ENCODE measurements around the gene KRTAP3-3.
"Not testable (repeated sequence)": the region's sequence is repeated elsewhere in the genome, so short reads cannot be mapped to it uniquely, and the experiment has no call there.

Gene KRTAP3-3

DNA sequence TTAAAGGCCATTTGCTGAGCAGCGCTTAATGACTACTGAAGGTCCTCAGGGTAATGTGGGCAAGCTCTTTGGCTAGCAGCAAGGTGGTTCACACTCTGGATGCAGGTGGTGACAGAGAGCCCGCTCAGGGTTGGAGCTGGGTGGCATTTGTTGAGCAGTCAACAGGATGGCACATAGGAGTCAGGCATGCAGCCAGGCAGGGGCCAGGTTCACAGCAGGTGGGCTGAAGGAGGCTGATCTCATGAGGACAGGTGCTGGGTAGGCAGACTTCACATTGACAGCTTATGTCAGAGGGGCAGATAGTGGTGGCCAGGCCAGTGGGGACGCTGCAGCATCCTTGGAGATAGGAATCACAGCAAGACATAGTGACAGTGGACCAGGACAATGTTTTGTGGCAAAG is 10.4 kb upstream of the KRTAP3-3 start:
- DNase-seq (ENCODE audit: low read depth in 3 of 3), result no peak

DNA sequence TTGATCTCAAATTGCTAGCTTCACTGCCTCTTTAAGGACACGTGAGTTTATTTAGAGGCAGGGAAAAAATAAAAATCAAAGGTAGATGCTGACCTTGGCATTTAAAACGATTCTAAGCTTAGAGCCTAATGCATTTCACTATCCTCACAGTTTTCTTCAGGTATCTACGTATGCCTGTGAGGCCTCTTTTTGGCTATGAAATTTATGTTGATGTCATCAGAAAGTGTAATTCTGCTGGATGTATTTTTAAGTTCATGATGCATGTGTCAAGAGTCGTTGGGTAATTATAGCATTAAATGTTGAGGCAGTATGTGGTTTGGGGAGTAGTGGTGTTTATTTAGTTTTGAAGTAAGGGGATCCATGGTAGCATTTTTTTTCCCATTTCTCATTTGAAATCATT is 10.0 kb upstream of the KRTAP3-3 start:
- DNase-seq (ENCODE audit: low read depth in 3 of 3), result no peak

DNA sequence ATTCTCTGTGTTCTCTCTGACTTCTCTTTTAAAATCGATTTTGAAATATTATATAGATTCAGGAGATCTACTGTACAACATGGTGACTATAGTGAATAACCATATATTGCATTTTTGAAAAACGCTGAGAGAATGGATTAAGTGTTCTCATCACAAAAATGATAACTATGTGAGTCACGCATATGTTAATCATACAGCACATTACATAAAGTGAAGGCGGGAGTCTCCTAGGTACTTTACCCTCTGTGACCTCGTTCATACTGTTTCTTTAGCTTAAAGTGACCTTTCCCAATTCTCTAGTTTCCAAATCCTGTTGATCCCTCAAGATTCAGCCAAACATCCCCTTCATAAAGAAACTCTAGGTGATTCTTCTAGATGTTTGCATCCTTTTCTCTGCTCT is 8.8 kb upstream of the KRTAP3-3 start:
- DNase-seq (ENCODE audit: low read depth in 3 of 3), result no peak

GRCh38 chr17:41001795-41002194 is 7.8 kb upstream of the KRTAP3-3 start:
- DNase-seq (ENCODE audit: low read depth in 3 of 3), result no peak

DNA sequence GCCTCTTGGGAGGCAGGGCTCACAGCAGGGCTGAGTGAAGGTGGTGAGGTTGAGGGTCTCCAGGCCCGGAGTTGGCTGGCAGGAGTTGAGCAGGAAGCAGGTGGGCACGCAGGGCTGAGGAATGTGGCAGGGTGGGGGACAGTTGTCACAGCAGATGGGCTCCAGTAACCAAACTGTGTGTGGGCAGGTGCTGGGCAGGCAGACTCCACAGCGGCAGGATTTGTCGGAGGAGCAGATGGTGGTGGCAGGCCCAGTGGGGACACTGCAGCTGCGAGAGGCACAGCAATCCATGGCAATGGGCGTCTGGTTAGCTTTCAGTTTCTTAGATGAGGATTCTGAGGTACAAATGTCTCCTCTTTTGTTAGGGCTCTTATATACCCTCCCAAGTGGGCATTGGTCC is 5.6 kb upstream of the KRTAP3-3 start, which contains the start of gene KRTAP3-2:
Gene KRTAP3-2, minus strand, starts transcription at position 344 of the 400 bp plus-strand sequence. Its CDS starts 53 bp downstream, at position 291.
- not testable (repeated sequence) for DNase-seq (ENCODE audit: low read depth in 3 of 3)

DNA sequence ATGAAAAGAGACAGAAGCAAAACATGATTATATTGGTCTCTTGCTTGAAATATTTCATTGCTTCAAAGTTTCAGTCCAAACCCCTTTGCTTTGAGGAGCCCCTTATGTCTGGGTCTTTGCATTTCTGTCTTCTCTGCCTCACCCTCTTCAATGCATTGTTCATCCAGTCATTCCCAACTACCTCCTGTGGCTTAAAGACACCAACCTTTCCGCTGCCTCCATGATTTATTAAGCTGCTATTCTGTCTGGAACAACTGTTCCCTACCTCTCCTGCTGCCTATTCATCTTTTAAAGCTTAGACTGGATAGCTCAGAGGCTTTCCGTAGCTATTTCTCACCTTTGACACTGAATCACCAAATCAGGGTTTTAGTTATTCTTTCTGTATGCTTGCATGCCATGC is 3.4 kb upstream of the KRTAP3-3 start:
- DNase-seq (ENCODE audit: low read depth in 3 of 3), result no peak

DNA sequence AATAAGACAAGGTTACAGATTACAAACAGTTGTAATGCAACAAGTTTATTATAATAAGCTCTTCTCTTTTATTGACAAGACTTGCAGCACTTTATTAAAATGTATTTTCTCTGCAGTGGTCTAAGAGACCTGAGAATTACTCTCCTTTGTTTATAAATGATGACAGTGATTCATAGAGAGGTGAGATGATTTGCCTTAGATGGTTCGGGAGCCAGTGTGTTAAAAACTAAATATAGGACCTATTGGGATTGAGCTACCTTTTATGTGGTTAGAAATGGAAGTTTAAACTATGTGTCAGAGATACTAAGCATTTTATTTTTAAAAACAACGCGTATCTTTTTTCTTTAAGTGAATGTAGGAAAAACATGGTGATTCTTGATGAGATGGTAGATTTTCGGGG is 2.9 kb upstream of the KRTAP3-3 start:
- no peak for DNase-seq (ENCODE audit: low read depth in 3 of 3)

- DNase-seq (ENCODE audit: low read depth in 3 of 3), result no peak
Measured at GRCh38 chr17:40995116-40995515, 1.2 kb upstream of the KRTAP3-3 start.

- no peak for DNase-seq (ENCODE audit: low read depth in 3 of 3)
Measured at GRCh38 chr17:40993084-40993483, 880 bp downstream of the KRTAP3-3 start.

DNA sequence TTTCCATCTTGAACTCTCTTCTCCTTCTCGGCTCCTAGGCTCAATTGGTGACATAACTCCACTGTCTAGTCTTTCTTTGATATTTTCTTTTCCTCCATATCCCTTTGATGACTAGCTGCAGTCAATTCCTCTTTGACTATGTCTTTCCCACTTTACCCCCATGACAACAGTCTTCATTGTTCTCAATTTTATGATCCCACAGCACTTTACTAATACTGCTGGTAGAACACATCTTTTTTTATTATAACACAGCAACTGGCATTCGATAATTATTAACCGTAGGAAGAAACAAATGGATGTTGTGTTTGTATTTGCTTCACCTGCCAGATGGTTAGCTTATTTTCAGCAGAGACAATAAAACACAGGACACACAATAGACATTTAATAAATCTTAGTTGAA is 1.3 kb downstream of the KRTAP3-3 start:
- no peak for DNase-seq (ENCODE audit: low read depth in 3 of 3)

DNA sequence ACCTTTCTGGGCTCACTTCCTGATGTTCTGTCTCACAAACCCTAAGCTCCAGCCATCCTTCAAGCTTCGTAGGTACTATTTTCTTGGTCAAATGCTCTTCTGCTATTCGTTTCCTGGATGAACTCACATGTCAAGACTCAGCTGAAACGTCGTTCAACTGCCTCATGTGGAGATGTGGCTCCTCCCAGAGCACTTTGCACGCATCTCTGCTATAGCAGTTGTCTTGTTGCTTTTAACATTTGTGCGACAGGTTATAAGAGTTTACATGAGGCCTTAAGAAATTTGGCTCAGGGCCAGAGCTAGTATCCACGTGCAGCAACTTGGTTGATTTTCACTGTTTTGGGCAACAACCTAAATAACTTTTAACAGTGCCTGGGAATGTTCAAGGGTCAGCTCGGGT is 7.0 kb downstream of the KRTAP3-3 start:
- DNase-seq (ENCODE audit: low read depth in 3 of 3), result no peak

DNA sequence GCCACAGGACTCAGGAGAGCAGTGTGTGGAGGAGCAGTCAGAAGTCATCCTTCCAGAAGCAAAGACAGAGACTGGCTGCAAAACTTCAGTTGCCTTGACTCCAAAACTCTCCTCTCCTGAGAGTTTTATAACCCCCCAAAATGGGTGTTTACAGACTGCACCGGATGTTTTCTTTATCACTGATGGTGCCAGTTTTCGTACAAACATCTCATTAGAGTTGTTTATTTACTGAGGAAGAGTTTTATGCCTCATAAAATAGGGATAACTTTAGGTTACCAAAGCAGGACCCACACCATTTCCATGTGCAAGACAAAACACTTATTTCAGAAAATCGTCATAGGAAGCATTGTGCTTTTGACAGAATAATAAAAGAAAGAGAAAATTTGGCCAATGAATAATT is 9.7 kb downstream of the KRTAP3-3 start, which contains the start of gene KRT40:
Gene KRT40, minus strand, starts transcription at position 101 of the 400 bp plus-strand sequence. Its CDS starts 53 bp downstream, at position 48.
- DNase-seq (ENCODE audit: low read depth in 3 of 3), result no peak

- no peak for DNase-seq (ENCODE audit: low read depth in 3 of 3)
Measured at GRCh38 chr17:40981115-40981514, 12.8 kb downstream of the KRTAP3-3 start.

DNA sequence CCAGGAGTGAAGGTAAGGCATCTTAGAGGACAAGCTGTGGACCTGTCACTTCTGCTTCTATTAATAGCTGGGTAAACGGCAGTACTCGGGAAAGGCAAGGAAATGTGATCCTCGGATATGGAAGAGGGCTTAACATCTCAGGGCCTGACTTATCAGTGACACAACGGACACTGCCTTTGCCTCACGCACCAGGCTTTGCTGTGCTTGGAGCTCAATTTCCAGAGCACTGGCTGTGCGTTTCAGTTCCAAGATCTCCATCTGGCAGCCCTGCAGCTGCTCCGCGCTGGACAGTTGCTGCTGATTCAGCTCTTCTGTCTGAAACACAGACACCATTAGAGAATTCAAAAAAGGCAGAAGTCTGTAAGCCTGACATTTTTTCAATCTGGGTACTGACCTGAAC is 13.4 kb downstream of the KRTAP3-3 start:
- DNase-seq (ENCODE audit: low read depth in 3 of 3), result no peak

DNA sequence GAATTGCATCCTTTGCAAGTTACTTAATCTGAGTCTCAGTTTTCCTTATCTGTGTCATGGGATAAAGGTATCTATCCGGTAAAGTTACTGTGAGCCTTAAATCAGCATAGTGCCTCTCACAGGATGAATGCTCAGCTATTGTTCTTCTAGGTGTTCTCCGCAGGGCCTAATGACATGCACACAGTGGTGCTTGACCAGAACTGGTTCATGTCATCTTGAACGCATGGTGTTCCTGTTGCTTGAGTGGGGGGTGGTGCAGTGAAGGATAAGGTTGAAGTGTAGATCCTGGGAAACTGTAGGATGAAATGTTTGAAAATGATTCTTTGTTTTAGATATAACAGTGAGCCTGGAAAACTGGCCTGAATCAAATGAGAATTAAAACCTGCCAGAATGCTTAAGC is 13.8 kb downstream of the KRTAP3-3 start:
- DNase-seq (ENCODE audit: low read depth in 3 of 3), result no peak

GRCh38 chr17:40978575-40979151 is 15.3 kb downstream of the KRTAP3-3 start:
- no peak for DNase-seq (ENCODE audit: low read depth in 3 of 3)

DNA sequence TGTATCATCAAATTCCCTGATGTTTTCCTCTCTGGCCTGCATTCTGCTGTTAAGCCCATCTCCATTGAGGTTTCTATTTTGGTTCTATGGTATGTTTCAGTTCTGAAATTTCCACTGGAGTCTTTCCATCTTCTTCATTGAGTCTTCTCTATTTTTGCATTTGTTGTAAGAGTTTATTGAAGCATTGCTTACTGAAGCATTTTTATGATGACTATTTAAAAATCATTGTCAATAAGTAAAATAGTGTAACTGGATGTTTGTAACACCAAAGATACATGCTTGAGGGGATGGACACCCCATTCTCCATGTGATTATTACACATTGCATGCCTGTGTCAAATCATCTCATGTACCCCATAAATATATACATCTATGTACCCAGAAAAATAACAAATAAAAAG is 18.4 kb downstream of the KRTAP3-3 start:
- no peak for DNase-seq (ENCODE audit: low read depth in 3 of 3)

- DNase-seq (ENCODE audit: low read depth in 3 of 3), result no peak
Measured at GRCh38 chr17:40974366-40974765, 19.6 kb downstream of the KRTAP3-3 start.

DNA sequence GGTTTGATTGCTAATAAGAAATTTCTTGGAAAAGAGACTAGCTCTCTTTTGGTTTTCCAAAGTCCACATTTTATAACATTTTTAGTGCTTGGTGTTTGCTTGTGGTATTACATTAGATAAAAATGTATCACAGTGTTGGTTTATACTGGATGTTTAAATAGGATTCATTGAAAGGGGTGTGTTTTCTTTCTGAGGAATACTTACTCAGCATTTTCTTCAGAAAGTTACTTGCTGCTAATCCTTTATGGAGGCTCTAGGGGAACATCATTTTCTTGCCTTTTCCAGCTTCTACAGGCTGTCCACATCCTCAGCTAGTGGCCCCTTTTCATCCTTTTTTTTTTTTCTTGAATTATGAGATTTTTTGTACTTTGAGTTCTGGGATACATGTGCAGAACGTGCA is 26.4 kb downstream of the KRTAP3-3 start:
- DNase-seq (ENCODE audit: low read depth in 3 of 3), result no peak

DNA sequence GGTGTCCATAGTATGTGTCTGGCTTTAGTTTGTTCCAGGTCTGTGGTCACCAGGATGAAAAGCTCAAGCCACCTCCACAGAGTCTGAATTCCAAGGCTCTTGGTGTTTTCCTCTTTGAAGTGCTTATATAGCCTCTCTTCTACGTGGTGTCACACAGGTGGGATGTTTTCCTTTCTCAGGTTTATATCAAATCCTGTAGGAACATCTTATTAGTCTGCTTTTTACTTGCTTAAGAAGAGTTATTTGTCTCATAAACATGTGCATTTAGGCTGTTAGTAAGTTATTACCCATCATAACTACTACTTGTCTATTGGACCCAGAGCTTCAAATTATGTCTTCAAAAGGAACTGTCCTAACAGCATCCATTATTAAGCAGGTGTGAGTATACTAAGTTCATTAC is 27.1 kb downstream of the KRTAP3-3 start, which contains the start of gene KRT39:
Gene KRT39, minus strand, starts transcription at position 101 of the 400 bp plus-strand sequence. Its CDS starts 92 bp downstream, at position 9.
- DNase-seq (ENCODE audit: low read depth in 3 of 3), result no peak

- no peak for DNase-seq (ENCODE audit: low read depth in 3 of 3)
Measured at GRCh38 chr17:40963838-40964237, 30.1 kb downstream of the KRTAP3-3 start.

DNA sequence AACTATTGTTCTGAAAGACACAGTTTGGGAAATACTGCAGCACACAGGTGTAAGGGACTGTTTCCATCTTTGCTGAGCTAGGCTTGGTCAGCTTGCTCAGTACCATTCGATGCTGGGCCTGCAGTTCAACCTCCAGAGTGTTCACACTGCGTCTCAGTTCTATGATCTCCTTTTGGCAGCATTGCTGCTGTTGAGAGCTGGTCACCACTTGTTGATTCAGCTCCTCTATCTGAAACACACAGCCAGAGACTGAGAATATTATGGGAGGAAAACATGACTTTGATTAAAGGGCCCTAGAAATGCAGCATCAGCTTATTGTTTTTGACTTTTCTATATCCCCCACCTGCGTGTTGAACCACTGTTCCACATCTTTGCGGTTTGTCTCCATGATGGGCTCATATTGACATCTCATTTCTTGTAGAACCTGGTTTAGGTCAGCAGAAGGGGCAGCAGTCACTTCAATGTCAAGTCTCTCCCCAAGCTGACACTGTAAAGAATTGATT is 31.9 kb downstream of the KRTAP3-3 start:
- no peak for DNase-seq (ENCODE audit: low read depth in 3 of 3)

DNA sequence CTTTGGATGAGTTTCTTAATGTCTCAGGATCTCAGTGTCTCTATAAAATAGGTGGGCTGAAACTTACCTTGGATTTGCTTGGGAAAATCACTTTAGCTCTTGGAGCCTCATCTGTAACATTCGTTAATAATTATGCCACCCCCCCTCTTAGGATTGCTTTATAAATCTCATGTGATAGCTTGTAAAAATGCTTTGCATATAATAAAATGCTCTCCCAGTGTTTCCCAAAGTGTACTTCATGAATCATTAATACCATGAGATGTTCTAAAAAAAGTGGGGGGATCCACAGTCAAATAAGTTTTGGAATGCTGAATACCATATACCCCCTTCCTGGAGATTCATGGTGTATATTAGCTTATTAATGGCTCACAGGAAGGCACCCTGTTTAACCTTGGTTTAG is 32.4 kb downstream of the KRTAP3-3 start:
- DNase-seq (ENCODE audit: low read depth in 3 of 3), result no peak

DNA sequence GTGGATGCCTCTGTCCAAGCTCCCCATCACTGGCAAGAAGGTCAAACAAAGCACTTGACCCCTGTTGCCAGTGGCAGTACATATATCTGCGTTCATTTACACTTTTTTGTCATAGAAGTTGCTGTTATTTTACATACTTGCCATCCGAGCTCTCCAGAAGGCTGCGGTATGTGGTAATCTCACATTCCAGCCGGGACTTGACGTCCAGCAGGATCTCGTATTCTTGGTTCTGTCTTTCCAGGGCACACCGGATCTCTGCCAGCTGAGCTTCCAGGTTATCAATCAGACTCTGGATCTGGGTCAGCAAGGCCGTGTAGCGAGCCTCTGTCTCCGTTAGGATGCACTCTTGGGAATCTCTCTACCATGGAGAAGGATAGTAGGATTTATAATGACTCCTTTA is 33.8 kb downstream of the KRTAP3-3 start:
- DNase-seq (ENCODE audit: low read depth in 3 of 3), result no peak

Data from stimulated activated CD4-positive, alpha-beta T cell treated with anti-CD3 and anti-CD28 coated beads, TNF-alpha, amount 100 ng/mL, for 24 hours (primary cell).